Activated CD4-positive, alpha-beta T cell treated with anti-CD3 and anti-CD28 coated beads, Interleukin-2, amount 50 U/mL, for 16 hours (primary cell): ENCODE results near the gene ACOT13.
"Not testable (repeated sequence)": the region's sequence is repeated elsewhere in the genome, so short reads cannot be mapped to it uniquely, and the experiment has no call there.

Experiments
- DNase-seq: peaks from one replicate; pipeline ENCODE4 v3.0.0-alpha.2; 2020

The ACOT13 gene

DNA sequence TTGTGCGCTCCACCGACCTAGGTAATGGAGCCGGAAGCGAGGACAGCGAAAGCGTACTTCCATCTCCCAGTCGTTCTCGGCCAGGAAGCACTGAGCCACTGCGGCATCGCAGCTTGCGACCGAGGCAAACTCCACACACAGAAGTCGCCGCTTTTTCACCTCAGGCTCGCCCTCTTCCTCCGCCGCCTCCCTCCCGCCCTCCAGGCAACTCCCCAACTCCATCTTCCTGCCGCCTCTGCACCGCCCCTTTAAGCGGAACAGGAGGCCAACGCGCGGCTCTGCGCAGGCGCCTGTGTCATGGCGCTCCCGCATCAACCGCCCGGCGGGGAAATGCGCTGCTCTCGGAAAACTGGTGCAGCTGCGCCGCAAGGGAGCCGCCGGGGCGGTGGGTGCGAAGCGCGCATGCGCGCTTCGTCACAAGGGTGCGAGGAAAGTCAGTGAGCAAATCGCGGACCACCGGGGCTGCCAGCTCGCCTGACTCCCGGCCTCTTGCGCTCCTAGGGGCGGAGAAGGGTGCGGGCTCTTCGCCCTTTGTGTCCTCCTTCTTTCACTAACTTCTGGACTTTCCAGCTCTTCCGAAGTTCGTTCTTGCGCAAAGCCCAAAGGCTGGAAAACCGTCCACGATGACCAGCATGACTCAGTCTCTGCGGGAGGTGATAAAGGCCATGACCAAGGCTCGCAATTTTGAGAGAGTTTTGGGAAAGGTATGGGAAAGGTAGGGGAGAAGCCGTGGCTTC, at the start of gene ACOT13, which contains the start of gene TDP2:
TSS of gene ACOT13 (plus strand) at position 437 of the 737 bp plus-strand sequence. CDS start at position 624, 187 bp downstream.
TSS of gene TDP2 (minus strand) at position 259 of the 737 bp plus-strand sequence. CDS start at position 222, 37 bp downstream.
- peak; percentile 98 for DNase-seq

GRCh38 chr6:24619661-24620060, 47.2 kb upstream of the ACOT13 start:
- no peak for DNase-seq

GRCh38 chr6:24620637-24621036, 46.2 kb upstream of the ACOT13 start:
- DNase-seq = no peak

- no peak for DNase-seq
Measured at GRCh38 chr6:24621626-24622289, 45.1 kb upstream of the ACOT13 start.

DNA sequence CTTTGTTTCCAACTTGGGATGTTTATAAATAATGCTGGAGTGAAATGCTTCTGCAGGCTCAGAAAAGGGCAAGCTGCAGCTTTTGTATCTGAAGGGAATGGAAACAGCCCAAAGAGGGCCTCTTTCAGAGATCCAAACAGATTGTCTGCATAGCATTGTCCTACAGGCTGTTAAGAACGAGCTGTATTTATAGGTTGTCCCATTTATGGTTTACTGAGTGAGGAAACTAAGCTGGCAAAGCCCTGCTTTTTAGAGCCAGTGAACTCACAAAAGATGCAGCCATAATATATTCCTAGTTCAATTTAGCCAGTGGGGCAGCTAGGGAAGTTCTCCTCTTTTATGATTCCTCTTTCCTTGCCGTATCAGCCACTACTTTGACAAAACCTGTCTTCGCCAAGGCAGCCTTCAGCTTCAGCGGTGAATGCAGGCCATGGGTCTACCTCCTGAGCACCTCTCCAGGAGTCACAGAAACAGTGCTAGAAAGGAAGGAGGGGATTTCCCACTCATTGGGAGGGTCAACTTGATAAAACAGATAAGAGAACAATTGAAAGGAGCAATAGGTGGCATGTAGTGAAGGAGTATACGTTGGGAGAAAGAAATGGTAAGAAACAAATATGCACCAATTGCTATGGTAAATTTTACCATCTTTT, 35.9 kb upstream of the ACOT13 start:
- no peak for DNase-seq

GRCh38 chr6:24631671-24632070, 35.2 kb upstream of the ACOT13 start:
- no peak for DNase-seq

GRCh38 chr6:24632573-24632972, 34.3 kb upstream of the ACOT13 start:
- no peak for DNase-seq

- DNase-seq = no peak
Measured at GRCh38 chr6:24636681-24637080, 30.2 kb upstream of the ACOT13 start.

GRCh38 chr6:24640166-24640565, 26.7 kb upstream of the ACOT13 start:
- no peak for DNase-seq

DNA sequence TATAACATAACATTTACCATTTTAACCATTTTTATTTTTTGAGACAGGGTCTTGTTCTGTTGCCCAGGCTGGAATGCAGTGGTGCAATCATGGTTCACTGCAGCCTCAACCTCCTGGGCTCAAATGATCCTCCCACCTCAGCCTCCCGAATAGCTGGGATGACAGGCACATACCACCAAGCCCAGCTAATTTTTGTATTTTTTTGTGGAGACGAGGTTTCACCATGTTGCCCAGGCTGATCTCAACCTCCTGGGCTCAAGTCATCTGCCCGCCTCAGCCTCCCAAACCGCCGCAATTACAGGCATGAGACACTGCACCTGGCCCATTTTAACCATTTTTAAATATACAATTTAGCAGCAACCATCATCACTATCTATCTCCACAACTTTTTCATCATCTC, 26.2 kb upstream of the ACOT13 start:
- not testable (repeated sequence) for DNase-seq

DNA sequence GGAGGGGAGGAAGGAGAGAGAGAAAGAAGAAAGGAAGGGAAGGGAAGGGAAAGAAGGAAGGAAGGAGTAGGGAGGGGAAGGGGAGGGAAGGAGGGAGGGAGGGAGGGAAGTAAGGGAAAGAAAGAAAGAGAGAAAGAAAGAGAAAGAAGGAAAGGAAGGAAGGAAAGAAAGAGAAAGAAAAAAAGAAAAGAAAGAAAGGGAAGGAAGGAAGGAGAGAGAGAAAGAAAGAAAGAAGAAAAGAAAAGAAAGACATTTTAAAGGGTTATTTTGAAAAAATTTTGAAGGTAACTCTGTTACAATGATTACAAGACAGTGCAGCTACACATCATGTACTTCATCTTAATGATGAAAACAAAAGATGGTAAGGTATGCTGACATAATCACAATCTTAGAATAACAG, 24.8 kb upstream of the ACOT13 start:
- DNase-seq = no peak

DNA sequence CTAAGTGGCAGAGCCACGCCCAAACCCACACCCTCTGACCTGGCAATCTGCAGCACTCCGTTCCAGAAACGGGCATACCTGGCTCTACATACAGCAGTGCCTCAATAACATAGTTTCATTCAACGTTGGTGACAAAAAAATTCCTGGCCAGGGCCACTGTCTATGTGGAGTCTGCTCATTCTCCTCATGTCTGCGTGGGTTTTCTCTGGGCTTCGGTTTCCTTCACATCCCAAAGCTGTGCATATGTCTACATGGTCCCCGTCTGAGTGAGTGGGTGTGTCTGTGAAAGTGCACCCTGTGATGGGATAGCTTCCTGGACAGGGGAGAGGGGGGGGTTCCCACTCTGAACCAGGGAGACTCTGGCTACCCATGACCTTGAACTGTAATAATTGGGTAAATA, 23.0 kb upstream of the ACOT13 start:
- DNase-seq = no peak

DNA sequence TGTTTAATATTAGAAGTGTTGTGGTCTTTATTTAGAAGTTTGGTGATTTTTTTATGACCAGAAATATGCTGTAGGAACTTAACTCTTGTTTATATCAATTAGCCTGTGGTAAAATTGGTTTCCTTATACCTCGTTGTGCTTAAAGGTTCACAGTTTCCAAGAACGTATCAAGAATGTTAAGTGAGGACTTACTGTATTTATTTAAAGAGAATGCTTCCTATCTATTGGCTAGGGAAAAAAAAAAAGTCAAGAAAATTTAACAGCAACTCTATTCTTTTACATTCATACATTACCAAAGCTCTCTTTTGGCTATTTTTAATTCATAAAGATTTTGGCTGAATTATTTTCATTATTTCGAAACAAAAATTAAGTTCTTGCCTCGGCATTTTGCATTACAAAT, 22.5 kb upstream of the ACOT13 start:
- DNase-seq = no peak

DNA sequence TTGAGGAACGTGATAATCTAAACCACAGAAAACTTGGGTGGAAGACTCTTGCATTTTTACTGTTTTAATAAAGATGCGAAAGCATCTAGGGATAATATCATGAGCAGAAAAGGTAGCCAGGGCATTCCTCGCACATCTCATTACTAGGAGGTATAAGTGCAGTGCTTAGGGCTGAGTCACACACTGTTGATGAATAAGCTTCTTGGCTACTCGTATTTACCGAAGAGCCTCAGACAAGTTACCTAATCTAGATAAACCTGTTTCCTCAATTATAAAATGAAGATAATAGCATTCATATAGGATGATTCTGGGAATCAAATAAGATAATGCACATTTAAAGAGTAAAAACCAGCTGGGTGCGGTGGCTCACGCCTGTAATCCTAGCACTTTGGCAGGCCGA, 20.1 kb upstream of the ACOT13 start:
- no peak for DNase-seq

DNA sequence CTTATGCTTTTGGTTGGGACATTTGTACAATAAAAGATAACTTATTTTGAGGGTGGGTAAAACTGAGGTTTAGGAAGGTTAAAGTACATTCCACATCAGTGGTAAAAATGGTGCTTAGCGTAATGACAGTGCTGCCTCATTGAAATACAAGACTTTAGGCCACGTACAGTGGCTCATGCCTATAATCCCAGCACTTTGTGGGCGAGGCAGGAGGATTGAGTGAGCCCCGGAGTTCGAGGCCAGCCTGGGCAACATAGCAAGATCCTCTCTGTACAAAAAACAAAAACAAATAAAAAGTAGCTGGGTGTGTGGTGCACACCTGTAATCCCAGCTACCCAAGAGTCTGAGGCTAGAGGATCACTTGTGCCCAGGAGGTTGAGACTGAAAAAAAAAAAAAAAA, 18.6 kb upstream of the ACOT13 start:
- no peak for DNase-seq

- DNase-seq = no peak
Measured at GRCh38 chr6:24649691-24650090, 17.2 kb upstream of the ACOT13 start.

GRCh38 chr6:24650365-24650764, 16.5 kb upstream of the ACOT13 start:
- DNase-seq = no peak

GRCh38 chr6:24655215-24655614, 11.7 kb upstream of the ACOT13 start:
- no peak for DNase-seq

- DNase-seq = no peak
Measured at GRCh38 chr6:24658573-24659560, 8.0 kb upstream of the ACOT13 start.

- no peak for DNase-seq
Measured at GRCh38 chr6:24659561-24659960, 7.3 kb upstream of the ACOT13 start.

DNA sequence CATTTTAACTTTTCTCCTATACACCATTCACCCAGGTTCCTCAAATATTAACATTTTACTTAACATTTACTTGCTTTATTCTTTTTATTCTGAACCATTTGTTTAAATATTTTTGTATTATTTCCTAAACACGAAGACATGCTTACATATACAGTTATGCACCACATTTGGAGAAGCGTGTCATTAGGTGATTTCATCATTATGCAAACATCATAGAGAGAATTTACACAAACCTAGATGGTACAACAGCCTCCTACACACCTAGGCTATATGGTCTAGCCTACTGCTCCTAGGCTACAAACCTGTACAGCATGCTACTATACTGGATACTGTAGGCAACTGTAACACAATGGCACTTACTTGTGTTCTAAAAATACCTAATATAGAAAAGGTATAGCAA, 6.8 kb upstream of the ACOT13 start:
- no peak for DNase-seq

- DNase-seq = not testable (repeated sequence)
Measured at GRCh38 chr6:24661759-24662158, 5.1 kb upstream of the ACOT13 start.

DNA sequence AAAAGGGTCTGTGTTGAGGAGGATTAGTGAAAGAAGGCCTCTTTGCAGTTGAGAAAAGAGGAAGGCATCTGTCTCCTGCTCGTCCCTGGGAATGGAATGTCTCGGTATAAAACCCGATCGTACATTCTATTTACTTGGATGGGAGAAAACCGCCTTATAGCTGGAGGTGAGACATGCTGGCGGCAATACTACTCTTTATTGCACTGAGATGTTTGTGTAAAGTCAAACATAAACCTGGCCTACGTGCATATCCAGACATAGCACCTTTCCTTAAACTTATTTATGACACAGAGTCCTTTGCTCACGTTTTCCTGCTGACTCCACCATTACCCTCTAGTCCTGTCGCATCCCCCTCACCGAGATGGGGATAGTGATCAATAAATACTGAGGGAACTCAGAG, 4.6 kb upstream of the ACOT13 start:
- no peak for DNase-seq
